DLD1 (cell line): Measurements from ENCODE around the gene TMEM208.

Experiments used
- in situ Hi-C: cut with HindIII; loops from 2 replicates; pipeline ENCODE4 v1.10.0; 2017; ENCODE audit warnings: low sequenced_read_pairs

TMEM208 gene

GRCh38 chr16:67234180-67234597, 7.3 kb downstream of the TMEM208 start:
- in situ Hi-C loops = no loop called here

GRCh38 chr16:67235816-67236562, 9.1 kb downstream of the TMEM208 start:
- in situ Hi-C loops = no loop called here

GRCh38 chr16:67236563-67237395, 9.8 kb downstream of the TMEM208 start:
- in situ Hi-C loops = no loop called here

GRCh38 chr16:67237396-67238277, 10.7 kb downstream of the TMEM208 start:
- in situ Hi-C loops = no loop called here

- in situ Hi-C loops = no loop called here
These were observed 11.3 kb downstream of the TMEM208 start for GRCh38 chr16:67238278-67238575.

GRCh38 chr16:67238806-67239470, 12.0 kb downstream of the TMEM208 start:
- in situ Hi-C loops = no loop called here

- in situ Hi-C loops = no loop called here
These were observed 13.6 kb downstream of the TMEM208 start for GRCh38 chr16:67240506-67240905.

- in situ Hi-C loops = no loop called here
These were observed 14.3 kb downstream of the TMEM208 start for GRCh38 chr16:67241008-67241900.

- in situ Hi-C loops = no loop called here
These were observed 15.3 kb downstream of the TMEM208 start for GRCh38 chr16:67242138-67242730.

- in situ Hi-C loops = no loop called here
These were observed 16.6 kb downstream of the TMEM208 start for GRCh38 chr16:67243481-67243880.

- in situ Hi-C loops = no loop called here
These were observed 17.7 kb downstream of the TMEM208 start for GRCh38 chr16:67244387-67245185.

GRCh38 chr16:67245186-67245585, 18.3 kb downstream of the TMEM208 start:
- in situ Hi-C loops = no loop called here

GRCh38 chr16:67245674-67246080, 18.7 kb downstream of the TMEM208 start:
- in situ Hi-C loops = no loop called here

- in situ Hi-C loops = no loop called here
These were observed 19.3 kb downstream of the TMEM208 start for GRCh38 chr16:67246081-67246755.

- in situ Hi-C loops = no loop called here
These were observed 19.8 kb downstream of the TMEM208 start for GRCh38 chr16:67246756-67247191.

GRCh38 chr16:67247192-67248072, 20.5 kb downstream of the TMEM208 start, which contains the start of gene FHOD1:
Gene FHOD1, minus strand, starts transcription at chr16:67247481. Its CDS starts 71 bp downstream, at chr16:67247410.
- in situ Hi-C loops = no loop called here

- in situ Hi-C loops = no loop called here
These were observed 21.1 kb downstream of the TMEM208 start for GRCh38 chr16:67248073-67248400.
